ENCODE measurements around the gene CDC37.

DNA sequence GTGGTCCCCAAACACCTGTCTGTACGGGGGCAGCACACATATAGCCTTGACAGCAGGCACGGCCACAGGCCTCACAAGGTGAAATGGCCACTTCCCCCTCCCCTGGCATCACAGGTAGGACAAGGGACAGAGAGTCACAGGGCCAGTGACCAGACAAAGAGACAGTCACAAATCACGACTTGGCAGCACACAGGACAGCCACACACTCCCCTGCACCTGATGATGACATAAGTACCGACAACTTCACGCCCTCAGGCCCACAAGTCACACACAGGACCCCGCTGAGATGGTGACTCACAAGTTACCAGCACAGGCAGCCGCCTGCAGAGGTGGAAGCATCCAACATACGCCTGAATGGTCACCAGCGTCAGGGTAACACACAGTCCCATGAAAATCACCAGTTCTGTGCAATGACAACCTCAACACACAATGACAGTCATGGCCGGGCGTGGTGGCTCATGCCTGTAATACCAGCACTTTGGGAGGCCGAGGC, 39.5 kb downstream of the CDC37 start:
- TF ChIP-seq CBX2 (IDR thresholded peaks at IDR 0.05; ENCODE audit: borderline replicate concordance, low read depth) (no peak), POLR2A (IDR thresholded peaks at IDR 0.05; ENCODE audit: low read length) (no peak), CBX8 (IDR thresholded peaks at IDR 0.05) (no peak), RNF2 (IDR thresholded peaks at IDR 0.05; ENCODE audit: borderline replicate concordance, low read depth) (no peak), JUNB (IDR thresholded peaks at IDR 0.05) (no peak), RAD21 (conservative IDR thresholded peaks at IDR 0.05 in 1 of 2, IDR thresholded peaks at IDR 0.05 in 1 of 2) (no peak), EP300 (IDR thresholded peaks at IDR 0.05) (no peak), MAFK (IDR thresholded peaks at IDR 0.05; ENCODE audit: partially characterized antibody) (no peak), KDM5A (IDR thresholded peaks at IDR 0.05) (no peak)
- TF ChIP-seq, protein P1, sequence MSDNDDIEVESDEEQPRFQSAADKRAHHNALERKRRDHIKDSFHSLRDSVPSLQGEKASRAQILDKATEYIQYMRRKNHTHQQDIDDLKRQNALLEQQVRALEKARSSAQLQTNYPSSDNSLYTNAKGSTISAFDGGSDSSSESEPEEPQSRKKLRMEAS (IDR thresholded peaks at IDR 0.05), result no peak
- TF ChIP-seq, protein P2, sequence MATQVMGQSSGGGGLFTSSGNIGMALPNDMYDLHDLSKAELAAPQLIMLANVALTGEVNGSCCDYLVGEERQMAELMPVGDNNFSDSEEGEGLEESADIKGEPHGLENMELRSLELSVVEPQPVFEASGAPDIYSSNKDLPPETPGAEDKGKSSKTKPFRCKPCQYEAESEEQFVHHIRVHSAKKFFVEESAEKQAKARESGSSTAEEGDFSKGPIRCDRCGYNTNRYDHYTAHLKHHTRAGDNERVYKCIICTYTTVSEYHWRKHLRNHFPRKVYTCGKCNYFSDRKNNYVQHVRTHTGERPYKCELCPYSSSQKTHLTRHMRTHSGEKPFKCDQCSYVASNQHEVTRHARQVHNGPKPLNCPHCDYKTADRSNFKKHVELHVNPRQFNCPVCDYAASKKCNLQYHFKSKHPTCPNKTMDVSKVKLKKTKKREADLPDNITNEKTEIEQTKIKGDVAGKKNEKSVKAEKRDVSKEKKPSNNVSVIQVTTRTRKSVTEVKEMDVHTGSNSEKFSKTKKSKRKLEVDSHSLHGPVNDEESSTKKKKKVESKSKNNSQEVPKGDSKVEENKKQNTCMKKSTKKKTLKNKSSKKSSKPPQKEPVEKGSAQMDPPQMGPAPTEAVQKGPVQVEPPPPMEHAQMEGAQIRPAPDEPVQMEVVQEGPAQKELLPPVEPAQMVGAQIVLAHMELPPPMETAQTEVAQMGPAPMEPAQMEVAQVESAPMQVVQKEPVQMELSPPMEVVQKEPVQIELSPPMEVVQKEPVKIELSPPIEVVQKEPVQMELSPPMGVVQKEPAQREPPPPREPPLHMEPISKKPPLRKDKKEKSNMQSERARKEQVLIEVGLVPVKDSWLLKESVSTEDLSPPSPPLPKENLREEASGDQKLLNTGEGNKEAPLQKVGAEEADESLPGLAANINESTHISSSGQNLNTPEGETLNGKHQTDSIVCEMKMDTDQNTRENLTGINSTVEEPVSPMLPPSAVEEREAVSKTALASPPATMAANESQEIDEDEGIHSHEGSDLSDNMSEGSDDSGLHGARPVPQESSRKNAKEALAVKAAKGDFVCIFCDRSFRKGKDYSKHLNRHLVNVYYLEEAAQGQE (IDR thresholded peaks at IDR 0.05), result no peak
- TF ChIP-seq, protein P3, sequence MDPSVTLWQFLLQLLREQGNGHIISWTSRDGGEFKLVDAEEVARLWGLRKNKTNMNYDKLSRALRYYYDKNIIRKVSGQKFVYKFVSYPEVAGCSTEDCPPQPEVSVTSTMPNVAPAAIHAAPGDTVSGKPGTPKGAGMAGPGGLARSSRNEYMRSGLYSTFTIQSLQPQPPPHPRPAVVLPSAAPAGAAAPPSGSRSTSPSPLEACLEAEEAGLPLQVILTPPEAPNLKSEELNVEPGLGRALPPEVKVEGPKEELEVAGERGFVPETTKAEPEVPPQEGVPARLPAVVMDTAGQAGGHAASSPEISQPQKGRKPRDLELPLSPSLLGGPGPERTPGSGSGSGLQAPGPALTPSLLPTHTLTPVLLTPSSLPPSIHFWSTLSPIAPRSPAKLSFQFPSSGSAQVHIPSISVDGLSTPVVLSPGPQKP (IDR thresholded peaks at IDR 0.05; ENCODE audit: low read depth, low read length), result no peak
- TF ChIP-seq, protein P4, sequence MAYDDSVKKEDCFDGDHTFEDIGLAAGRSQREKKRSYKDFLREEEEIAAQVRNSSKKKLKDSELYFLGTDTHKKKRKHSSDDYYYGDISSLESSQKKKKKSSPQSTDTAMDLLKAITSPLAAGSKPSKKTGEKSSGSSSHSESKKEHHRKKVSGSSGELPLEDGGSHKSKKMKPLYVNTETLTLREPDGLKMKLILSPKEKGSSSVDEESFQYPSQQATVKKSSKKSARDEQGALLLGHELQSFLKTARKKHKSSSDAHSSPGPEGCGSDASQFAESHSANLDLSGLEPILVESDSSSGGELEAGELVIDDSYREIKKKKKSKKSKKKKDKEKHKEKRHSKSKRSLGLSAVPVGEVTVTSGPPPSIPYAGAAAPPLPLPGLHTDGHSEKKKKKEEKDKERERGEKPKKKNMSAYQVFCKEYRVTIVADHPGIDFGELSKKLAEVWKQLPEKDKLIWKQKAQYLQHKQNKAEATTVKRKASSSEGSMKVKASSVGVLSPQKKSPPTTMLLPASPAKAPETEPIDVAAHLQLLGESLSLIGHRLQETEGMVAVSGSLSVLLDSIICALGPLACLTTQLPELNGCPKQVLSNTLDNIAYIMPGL (CRISPR knock-in tag; IDR thresholded peaks at IDR 0.05; ENCODE audit: borderline replicate concordance), result no peak
- TF ChIP-seq, protein P5, sequence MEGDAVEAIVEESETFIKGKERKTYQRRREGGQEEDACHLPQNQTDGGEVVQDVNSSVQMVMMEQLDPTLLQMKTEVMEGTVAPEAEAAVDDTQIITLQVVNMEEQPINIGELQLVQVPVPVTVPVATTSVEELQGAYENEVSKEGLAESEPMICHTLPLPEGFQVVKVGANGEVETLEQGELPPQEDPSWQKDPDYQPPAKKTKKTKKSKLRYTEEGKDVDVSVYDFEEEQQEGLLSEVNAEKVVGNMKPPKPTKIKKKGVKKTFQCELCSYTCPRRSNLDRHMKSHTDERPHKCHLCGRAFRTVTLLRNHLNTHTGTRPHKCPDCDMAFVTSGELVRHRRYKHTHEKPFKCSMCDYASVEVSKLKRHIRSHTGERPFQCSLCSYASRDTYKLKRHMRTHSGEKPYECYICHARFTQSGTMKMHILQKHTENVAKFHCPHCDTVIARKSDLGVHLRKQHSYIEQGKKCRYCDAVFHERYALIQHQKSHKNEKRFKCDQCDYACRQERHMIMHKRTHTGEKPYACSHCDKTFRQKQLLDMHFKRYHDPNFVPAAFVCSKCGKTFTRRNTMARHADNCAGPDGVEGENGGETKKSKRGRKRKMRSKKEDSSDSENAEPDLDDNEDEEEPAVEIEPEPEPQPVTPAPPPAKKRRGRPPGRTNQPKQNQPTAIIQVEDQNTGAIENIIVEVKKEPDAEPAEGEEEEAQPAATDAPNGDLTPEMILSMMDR (IDR thresholded peaks at IDR 0.05), result no peak
